HG03066 (cell line): Measurements from ENCODE around the gene TMEM209.
"Not testable (repeated sequence)": the region's sequence is repeated elsewhere in the genome, so short reads cannot be mapped to it uniquely, and the experiment has no call there.

Source experiments
- ATAC-seq: cut with Tn5 transposase; IDR thresholded peaks from one replicate; pipeline ENCODE4 v1.9.1; 2021; ENCODE audit warnings: low read depth; ENCODE audit not compliant: unreplicated experiment

Gene TMEM209

GRCh38 chr7:130205084-130205947, at the start of gene TMEM209:
Gene TMEM209, minus strand, starts transcription at chr7:130205406. Its CDS starts 31 bp downstream, at chr7:130205375.
- ATAC-seq = peak; percentile 98

- ATAC-seq = no peak
These were observed 49.3 kb upstream of the TMEM209 start for GRCh38 chr7:130254555-130254954.

- not testable (repeated sequence) for ATAC-seq
These were observed 44.4 kb upstream of the TMEM209 start for GRCh38 chr7:130249626-130250025.

GRCh38 chr7:130248842-130249241, 43.6 kb upstream of the TMEM209 start:
- ATAC-seq = not testable (repeated sequence)

GRCh38 chr7:130246491-130246890, 41.3 kb upstream of the TMEM209 start:
- ATAC-seq = not testable (repeated sequence)

GRCh38 chr7:130243486-130243885, 38.3 kb upstream of the TMEM209 start:
- not testable (repeated sequence) for ATAC-seq

- ATAC-seq = no peak
These were observed 37.2 kb upstream of the TMEM209 start for GRCh38 chr7:130242198-130243014.

GRCh38 chr7:130240240-130240639, 35.0 kb upstream of the TMEM209 start:
- ATAC-seq = no peak

GRCh38 chr7:130236361-130236760, 31.2 kb upstream of the TMEM209 start:
- ATAC-seq = not testable (repeated sequence)

- ATAC-seq = no peak
These were observed 28.9 kb upstream of the TMEM209 start for GRCh38 chr7:130234078-130234477.

GRCh38 chr7:130232209-130232608, 27.0 kb upstream of the TMEM209 start:
- ATAC-seq = no peak

- no peak for ATAC-seq
These were observed 26.6 kb upstream of the TMEM209 start for GRCh38 chr7:130231792-130232191.

GRCh38 chr7:130229981-130230380, 24.8 kb upstream of the TMEM209 start:
- ATAC-seq = not testable (repeated sequence)

GRCh38 chr7:130228840-130229502, 23.8 kb upstream of the TMEM209 start:
- no peak for ATAC-seq

GRCh38 chr7:130227883-130228575, 22.8 kb upstream of the TMEM209 start:
- ATAC-seq = no peak

GRCh38 chr7:130226333-130226732, 21.1 kb upstream of the TMEM209 start:
- no peak for ATAC-seq

- ATAC-seq = not testable (repeated sequence)
These were observed 19.7 kb upstream of the TMEM209 start for GRCh38 chr7:130224923-130225322.

GRCh38 chr7:130224210-130224609, 19.0 kb upstream of the TMEM209 start:
- ATAC-seq = no peak

GRCh38 chr7:130223646-130224045, 18.4 kb upstream of the TMEM209 start:
- no peak for ATAC-seq

- no peak for ATAC-seq
These were observed 16.5 kb upstream of the TMEM209 start for GRCh38 chr7:130221746-130222145.
